Transverse colon (tissue), 3 donors: ENCODE measurements around the gene TERC.

Experiments
- CTCF ChIP-seq, 5 experiments: fragments of 200-600 bp in 3 of 5; fragments of 450-650 bp in 2 of 5; sonication (generic) in 3 of 5; IDR thresholded peaks; 1 replicate in 2 of 5; 2 replicates in 3 of 5; pipeline ENCODE4 v1.5.1; 2016 to 2017; ENCODE audit warnings: antibody characterized with exemption in 5 of 5, inconsistent platforms in 3 of 5, mild to moderate bottlenecking in 2 of 5, moderate library complexity in 1 of 5
- EP300 ChIP-seq: sonication (generic); formaldehyde crosslinking; IDR thresholded peaks from one replicate; pipeline ENCODE4 v1.6.1; 2017; ENCODE audit warnings: antibody characterized with exemption, low read depth

- TF ChIP-seq EP300 (no peak), CTCF (IDR thresholded peaks at IDR 0.05) (no peak)
Measured at GRCh38 chr3:169792359-169792758, 27.5 kb upstream of the TERC start.
